Activated CD4-positive, alpha-beta memory T cell treated with anti-CD3 and anti-CD28 coated beads, Interleukin-2, amount 10 ng/mL, durations not matched to agents 7 days and 5 days (primary cell): Measurements from ENCODE around the gene FOXQ1. TPM values are rescaled to one million over a fixed set of nuclear protein-coding genes. Genes with fewer than 3 reads are reported as not detected.
"Not testable (repeated sequence)": the region's sequence is repeated elsewhere in the genome, so short reads cannot be mapped to it uniquely, and the experiment has no call there.

Experiments used
- CTCF ChIA-PET: fragments of 350-600 bp; sonication (Branson Sonifier 250); formaldehyde crosslinking; loops from one replicate; lab custom pipeline; 2021; ENCODE audit warnings: antibody characterized with exemption, inconsistent platforms; lab: Charles Lee
- POLR2A ChIA-PET: fragments of 350-600 bp; sonication (Branson Sonifier 250); formaldehyde crosslinking; loops from one replicate; lab custom pipeline; 2021; ENCODE audit warnings: antibody characterized with exemption; lab: Charles Lee
- DNase-seq: peaks from one replicate; pipeline ENCODE4 v3.0.0-alpha.2; 2020
- H3K27ac Mint-ChIP-seq: one replicate; pipeline ENCODE4 v1.8.0; 2021; ENCODE audit warnings: mild to moderate bottlenecking, mixed read lengths
- H3K27me3 Mint-ChIP-seq: one replicate; pipeline ENCODE4 v1.8.0; 2021; ENCODE audit warnings: mixed read lengths
- H3K36me3 Mint-ChIP-seq: one replicate; pipeline ENCODE4 v1.8.0; 2021; ENCODE audit warnings: low read depth, mixed read lengths
- H3K4me1 Mint-ChIP-seq: one replicate; pipeline ENCODE4 v1.8.0; 2021; ENCODE audit warnings: mixed read lengths
- H3K4me3 Mint-ChIP-seq: one replicate; pipeline ENCODE4 v1.8.0; 2021; ENCODE audit warnings: mild to moderate bottlenecking, mixed read lengths
- H3K9me3 Mint-ChIP-seq: one replicate; pipeline ENCODE4 v1.8.0; 2021; ENCODE audit warnings: mixed read lengths
- total RNA-seq, 2 experiments: library from RNA; stranded (reverse); gene quantifications; one replicate each; pipeline ENCODE4 v1.2.3, GENCODE V29; 2021

Gene FOXQ1
- total RNA-seq, 2 experiments from 2014 or later = not detected

DNA sequence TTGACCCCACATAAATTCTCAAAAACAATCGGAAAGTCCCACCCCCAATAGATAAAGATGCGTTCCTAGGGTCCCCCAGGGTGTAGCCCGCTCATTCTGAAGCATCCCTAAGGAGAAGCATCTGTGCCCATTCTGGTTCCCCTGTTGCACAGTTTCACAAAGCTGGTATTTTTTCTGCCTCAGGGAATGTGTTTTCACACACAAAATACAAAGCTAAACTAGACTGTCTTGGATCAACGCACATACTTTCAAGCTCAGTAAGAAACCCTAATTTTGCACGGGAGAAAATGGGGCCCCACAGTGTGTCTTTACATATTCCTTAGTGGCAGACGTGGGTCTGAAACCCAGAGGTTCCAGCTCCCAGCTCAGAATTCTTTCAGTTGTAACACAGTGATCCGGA, 6.1 kb downstream of the FOXQ1 start:
- no peak for DNase-seq
- peaks cover 4% of the 10 kb centered on the region for H3K36me3 Mint-ChIP-seq
- peaks cover 14% of the 10 kb centered on the region for H3K4me1 Mint-ChIP-seq
- CTCF ChIA-PET = no interaction called here
- peaks cover 36% of the 10 kb centered on the region for H3K27me3 Mint-ChIP-seq
- POLR2A ChIA-PET = no interaction called here
- H3K9me3 Mint-ChIP-seq = no peaks in the 10 kb centered on the region
- no peak overlapping the region for H3K27ac Mint-ChIP-seq
- peak overlapping the region; percentile 5 for H3K4me3 Mint-ChIP-seq

DNA sequence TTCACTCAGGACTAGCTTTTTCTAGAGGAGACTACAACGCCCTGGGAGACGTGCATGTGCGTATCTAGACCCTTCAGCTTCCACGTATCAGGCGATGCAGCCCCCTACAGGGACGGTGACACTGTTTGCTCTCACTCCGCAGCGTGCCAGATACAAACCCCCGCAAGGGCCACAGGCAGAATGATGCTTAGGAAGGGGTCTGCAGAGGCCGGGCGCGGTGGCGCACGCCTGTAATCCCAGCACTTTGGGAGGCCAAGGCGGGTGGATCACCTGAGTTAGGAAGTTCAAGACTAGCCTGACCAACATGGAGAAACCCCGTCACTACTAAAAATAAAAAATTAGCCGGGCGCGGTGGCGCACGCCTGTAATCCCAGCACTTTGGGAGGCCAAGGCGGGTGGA, 6.7 kb downstream of the FOXQ1 start:
- DNase-seq, CTCF ChIA-PET, H3K36me3 Mint-ChIP-seq, H3K4me3 Mint-ChIP-seq, H3K27ac Mint-ChIP-seq, POLR2A ChIA-PET, H3K9me3 Mint-ChIP-seq: not testable (repeated sequence)
- H3K27me3 Mint-ChIP-seq = peaks cover 36% of the 10 kb centered on the region
- peaks cover 14% of the 10 kb centered on the region for H3K4me1 Mint-ChIP-seq

DNA sequence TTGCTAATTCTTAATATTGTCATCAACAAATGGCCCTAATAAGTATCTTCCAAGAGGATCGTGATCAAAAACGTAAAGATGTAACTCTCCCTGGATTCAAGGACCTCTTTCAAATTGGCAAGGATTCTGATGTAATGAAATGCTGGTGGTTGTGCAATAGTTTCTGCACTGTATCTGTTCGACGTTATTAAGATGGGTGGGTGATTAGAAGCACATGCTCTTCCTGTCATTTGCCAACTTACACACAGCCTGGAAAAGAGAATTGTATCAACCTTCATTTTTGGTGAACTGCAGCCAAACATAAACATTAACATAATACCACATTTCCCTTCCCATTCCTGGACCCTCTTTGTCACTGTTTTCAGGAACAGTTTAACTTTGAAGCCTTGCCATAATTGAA, 9.8 kb downstream of the FOXQ1 start:
- Mint-ChIP-seq H3K4me1 (no peaks in the 10 kb centered on the region), H3K27me3 (peaks cover 24% of the 10 kb centered on the region), H3K36me3 (no peaks in the 10 kb centered on the region), H3K9me3 (no peaks in the 10 kb centered on the region), H3K4me3 (no peak overlapping the region), H3K27ac (no peak overlapping the region)
- DNase-seq = no peak
- CTCF ChIA-PET = no interaction called here
- POLR2A ChIA-PET = no interaction called here

DNA sequence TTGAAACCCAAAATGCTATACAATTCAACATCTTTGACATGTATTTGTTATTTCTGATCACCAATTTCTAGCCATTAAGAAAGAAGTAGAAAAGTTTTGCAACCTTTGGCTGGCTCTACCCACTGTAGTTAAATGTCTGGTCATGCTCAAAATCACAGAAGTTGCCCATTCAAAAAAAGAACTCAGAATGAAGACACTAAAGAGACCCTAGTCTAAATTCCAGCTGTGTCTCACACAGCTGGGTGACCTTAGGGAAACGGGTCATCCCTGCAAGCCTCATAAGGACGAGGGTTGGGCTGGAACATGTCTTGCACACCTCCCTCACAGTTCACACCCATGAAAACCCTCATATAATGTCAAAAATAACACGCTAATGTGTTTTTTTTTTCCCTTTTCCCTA, 10.3 kb downstream of the FOXQ1 start:
- H3K36me3 Mint-ChIP-seq = no peaks in the 10 kb centered on the region
- CTCF ChIA-PET = no interaction called here
- no peak for DNase-seq

DNA sequence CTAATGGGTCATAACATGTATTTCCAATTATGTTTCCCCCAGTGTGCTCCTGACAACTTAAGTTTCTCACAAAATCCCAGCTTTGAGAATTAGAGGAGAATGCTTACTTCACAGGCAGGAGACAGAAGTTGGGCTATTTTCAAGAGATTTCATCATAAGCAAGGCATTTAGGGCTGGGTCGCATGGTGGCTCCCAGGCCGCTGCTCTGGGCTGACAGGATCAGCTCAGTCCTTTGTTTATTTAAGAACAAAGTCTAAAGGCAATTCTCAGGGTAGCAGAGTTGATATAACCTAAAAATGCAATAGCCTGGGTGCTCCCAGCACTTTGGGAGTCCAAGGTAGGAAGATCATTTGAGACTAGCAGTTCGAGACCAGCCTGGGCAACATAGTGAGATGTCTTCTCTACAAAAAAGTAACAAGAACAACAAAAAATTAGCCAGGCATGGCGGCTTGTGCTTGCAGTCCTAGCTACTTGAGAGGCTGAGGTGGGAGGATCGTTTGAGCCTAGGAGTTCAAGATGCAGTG, 10.9 kb downstream of the FOXQ1 start:
- H3K27ac Mint-ChIP-seq = no peak overlapping the region
- CTCF ChIA-PET = no interaction called here

More for the DNA sequence above, 10.3 kb downstream of the FOXQ1 start:
- Mint-ChIP-seq H3K4me3 (no peak overlapping the region), H3K4me1 (no peaks in the 10 kb centered on the region), H3K9me3 (no peaks in the 10 kb centered on the region), H3K27me3 (peaks cover 27% of the 10 kb centered on the region), H3K27ac (no peak overlapping the region)
- POLR2A ChIA-PET = no interaction called here

DNA sequence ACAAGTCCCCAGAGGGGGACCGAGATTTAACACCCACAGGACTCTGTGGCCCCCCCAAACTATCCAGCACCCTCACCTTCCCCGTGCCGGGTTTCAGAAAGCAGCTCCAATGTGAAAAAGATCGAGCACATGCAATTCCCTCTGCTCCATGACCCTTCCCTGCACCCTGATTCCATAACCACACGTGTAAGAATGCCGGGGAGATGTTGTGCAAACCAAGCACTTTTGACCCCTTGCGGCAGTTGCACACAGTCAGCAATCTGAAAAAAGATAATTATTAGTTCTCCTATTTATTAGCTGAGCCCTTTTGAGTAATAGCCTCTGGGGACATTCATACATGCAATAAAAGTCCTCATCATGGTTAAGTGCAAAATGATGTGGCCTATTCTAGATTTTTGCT, 13.0 kb downstream of the FOXQ1 start:
- peaks cover 31% of the 10 kb centered on the region for H3K27me3 Mint-ChIP-seq
- H3K27ac Mint-ChIP-seq = no peak overlapping the region
- H3K9me3 Mint-ChIP-seq = no peaks in the 10 kb centered on the region
- no peaks in the 10 kb centered on the region for H3K4me1 Mint-ChIP-seq
- DNase-seq = no peak
- H3K36me3 Mint-ChIP-seq = no peaks in the 10 kb centered on the region
- no peak overlapping the region for H3K4me3 Mint-ChIP-seq
- CTCF ChIA-PET = no interaction called here
- POLR2A ChIA-PET = no interaction called here

More for the DNA sequence above, 10.9 kb downstream of the FOXQ1 start:
- no peaks in the 10 kb centered on the region for H3K4me1 Mint-ChIP-seq
- H3K9me3 Mint-ChIP-seq = no peaks in the 10 kb centered on the region
- H3K27me3 Mint-ChIP-seq = peaks cover 32% of the 10 kb centered on the region
- no peak overlapping the region for H3K4me3 Mint-ChIP-seq
- H3K36me3 Mint-ChIP-seq = no peaks in the 10 kb centered on the region
- POLR2A ChIA-PET = no interaction called here
- no peak for DNase-seq

DNA sequence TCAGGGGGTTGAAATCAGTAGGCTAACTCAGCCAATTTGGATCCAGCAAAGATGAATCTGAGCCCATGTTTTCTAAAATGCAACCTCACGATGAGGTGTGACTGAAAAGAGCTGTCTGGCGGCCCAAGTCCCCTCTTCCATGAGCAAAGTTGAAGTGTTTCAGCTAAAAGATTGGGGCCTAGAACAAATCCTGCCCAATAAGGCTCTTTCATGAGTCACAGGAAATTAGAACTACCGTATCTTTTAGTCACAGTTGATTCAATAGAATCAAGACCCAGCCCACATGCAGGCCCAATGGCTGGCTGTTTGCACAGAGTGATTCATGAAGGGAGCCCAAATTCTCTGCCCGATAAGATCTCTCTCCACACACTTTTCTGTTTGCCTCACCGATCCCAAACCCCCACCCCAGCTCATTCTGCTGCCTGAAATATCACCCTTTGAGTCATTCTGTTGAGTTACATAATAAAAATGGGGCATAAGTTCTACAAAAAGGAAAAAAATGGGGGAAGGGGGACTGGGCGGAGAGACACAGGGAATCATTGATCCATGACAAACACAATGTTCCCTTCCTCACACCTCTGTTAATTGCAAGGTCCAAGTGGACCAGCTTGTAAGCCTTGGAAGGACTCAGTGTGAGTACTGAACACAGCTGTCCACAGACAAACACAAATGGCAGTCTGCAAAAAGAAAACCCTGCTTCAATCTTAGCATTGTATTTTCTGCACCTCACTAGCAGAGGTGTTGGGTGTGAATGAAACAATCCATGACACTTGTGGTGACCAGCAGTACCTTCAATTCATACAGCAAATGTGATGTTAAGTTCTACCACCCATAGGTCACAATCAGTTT, 13.8 kb downstream of the FOXQ1 start:
- ChIA-PET POLR2A (no interaction called here), CTCF (no interaction called here)
- H3K9me3 Mint-ChIP-seq = peaks cover 5% of the 10 kb centered on the region
- no peaks in the 10 kb centered on the region for H3K4me1 Mint-ChIP-seq
- H3K27me3 Mint-ChIP-seq = peaks cover 31% of the 10 kb centered on the region
- DNase-seq = no peak
- no peak overlapping the region for H3K27ac Mint-ChIP-seq
- no peaks in the 10 kb centered on the region for H3K36me3 Mint-ChIP-seq
- no peak overlapping the region for H3K4me3 Mint-ChIP-seq

DNA sequence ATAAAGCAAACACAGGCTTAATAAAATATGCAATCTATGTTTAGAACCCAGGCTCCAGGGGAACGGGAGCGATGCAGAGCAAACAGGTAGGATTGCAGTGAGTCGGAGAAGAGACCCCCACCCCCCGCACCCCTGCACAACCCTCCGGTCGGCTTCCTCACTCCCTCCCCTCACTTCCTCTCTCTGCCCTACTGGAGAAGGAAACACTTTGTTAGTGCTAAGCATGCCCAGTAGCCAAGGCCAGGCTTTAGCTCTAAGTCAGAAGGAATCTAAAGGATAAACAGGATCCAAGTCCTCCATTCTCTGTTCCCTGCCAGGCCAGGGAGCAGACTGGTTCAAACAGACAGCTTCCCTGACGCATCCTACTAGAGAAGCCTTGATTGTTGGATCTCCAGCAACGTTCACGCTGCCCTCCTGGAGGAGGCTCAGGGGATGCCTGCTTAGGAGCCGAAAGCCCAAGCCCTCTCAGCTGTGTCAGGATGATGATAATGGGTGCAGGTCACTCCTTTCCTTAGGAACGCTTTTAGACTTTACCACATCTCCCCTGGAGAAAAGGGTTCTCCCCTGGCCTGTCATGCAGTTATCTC, 14.7 kb downstream of the FOXQ1 start:
- ChIA-PET POLR2A (no interaction called here), CTCF (no interaction called here)
- H3K4me1 Mint-ChIP-seq = no peaks in the 10 kb centered on the region
- H3K9me3 Mint-ChIP-seq = peaks cover 5% of the 10 kb centered on the region
- no peaks in the 10 kb centered on the region for H3K36me3 Mint-ChIP-seq
- no peak overlapping the region for H3K27ac Mint-ChIP-seq
- no peak for DNase-seq
- H3K4me3 Mint-ChIP-seq = no peak overlapping the region
- peaks cover 32% of the 10 kb centered on the region for H3K27me3 Mint-ChIP-seq

DNA sequence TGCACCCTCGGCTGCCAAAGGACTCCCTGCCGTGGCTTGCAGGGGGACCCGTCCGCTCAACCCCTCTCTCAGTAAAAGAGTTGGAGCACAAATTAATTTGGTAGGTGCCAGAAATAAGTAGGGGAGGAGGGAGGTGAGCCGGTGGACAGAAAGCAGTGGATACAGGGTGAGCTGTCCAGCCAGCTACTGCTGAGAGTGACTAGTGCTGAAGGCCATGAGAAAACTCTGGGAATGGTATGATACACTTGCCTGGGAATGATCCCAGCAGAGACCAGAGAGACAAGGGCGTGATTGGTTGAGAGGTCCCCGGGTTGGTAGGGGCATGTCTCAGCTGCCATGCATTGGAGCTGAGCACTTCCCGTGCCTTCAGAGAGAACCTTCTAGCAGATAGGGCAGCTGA, 15.7 kb downstream of the FOXQ1 start:
- H3K9me3 Mint-ChIP-seq = peaks cover 5% of the 10 kb centered on the region
- H3K27me3 Mint-ChIP-seq = peaks cover 25% of the 10 kb centered on the region
- no peak overlapping the region for H3K4me3 Mint-ChIP-seq
- DNase-seq = no peak
- no peaks in the 10 kb centered on the region for H3K4me1 Mint-ChIP-seq
- ChIA-PET POLR2A (no interaction called here), CTCF (interaction anchor here (0.6 kb wide), 1 partner anchor 83 kb away, joined by 3 read pairs; no protein-coding TSS in a partner anchor)
- no peaks in the 10 kb centered on the region for H3K36me3 Mint-ChIP-seq
- no peak overlapping the region for H3K27ac Mint-ChIP-seq

DNA sequence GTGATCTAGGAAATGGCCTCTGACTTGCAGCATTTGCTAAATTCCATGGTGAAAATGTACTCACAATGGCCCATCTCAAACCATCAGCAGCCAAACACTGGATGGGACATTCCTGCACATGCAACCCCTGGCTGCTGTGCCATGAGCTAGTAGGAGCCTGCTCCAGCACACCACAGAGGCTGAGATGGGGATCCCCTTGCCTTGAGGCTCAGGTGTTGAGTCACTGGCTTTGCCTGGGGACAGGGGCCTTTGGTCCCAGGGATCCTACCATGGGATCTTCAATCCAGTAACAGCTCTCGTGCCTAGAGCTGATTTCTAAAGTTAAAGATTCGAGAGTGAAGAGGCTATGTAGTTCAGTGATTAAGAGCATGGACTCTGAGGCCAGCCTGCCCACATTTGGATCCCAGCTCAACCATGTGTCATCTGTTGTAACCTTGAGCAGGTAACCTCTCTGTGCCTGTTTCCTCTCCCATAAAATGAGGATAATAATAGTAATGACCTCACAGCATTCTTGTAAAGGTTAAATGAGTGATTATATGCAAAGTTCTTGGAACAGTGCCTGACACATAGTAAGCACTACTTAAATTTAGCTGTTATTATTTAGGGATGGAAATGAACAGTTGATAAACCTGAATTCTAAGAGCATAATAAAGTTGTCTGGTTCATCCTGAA, 16.4 kb downstream of the FOXQ1 start:
- ChIA-PET POLR2A (no interaction called here), CTCF (interaction anchor here (1.0 kb wide), 1 partner anchor 69 kb away, joined by 3 read pairs; no protein-coding TSS in a partner anchor)
- Mint-ChIP-seq H3K4me3 (no peak overlapping the region), H3K27ac (no peak overlapping the region), H3K4me1 (no peaks in the 10 kb centered on the region), H3K36me3 (no peaks in the 10 kb centered on the region), H3K9me3 (peaks cover 5% of the 10 kb centered on the region), H3K27me3 (peaks cover 25% of the 10 kb centered on the region)
- no peak for DNase-seq

DNA sequence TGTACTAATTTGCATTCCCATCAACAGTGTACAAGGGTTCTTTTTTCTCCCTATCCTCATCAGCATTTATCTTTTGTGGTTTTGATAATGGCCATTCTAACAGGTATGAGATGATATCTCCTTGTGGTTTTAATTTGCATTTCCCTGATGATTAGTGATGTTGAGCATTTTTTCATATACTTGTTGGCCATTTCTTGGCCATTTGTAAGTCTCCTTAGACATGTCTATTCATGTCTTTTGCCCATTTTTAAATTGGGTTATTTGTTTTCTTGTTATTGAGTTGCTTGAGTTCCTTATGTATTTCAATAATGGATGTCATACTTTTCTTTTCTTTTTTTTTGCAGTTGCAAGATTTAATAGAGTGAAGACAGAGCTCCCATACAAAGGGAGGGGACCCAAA, 17.8 kb downstream of the FOXQ1 start:
- peaks cover 25% of the 10 kb centered on the region for H3K27me3 Mint-ChIP-seq

DNA sequence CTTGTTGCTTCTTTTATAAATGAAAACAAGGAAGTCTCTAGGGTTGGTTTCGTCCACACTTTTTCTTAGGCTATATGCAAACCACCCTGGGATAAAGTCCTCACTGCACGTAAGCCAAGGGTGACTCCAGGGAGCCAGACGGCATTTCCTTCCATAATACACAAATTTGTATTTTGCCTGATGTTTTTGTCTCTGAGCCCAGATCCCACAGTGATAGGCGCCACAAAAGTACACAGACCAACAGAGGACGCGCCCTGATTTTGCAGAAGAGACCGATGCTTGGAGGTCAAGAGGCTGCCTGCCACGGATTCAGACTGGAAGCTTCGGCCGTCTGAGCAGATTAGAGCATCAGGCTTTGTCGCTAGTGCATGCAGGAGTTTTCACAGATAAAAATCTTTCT, 22.8 kb downstream of the FOXQ1 start:
- ChIA-PET CTCF (no interaction called here), POLR2A (no interaction called here)
- Mint-ChIP-seq H3K36me3 (no peaks in the 10 kb centered on the region), H3K4me3 (no peak overlapping the region), H3K27me3 (peaks cover 20% of the 10 kb centered on the region), H3K4me1 (no peaks in the 10 kb centered on the region), H3K9me3 (peaks cover 5% of the 10 kb centered on the region), H3K27ac (no peak overlapping the region)
- DNase-seq = no peak

More for the DNA sequence above, 17.8 kb downstream of the FOXQ1 start:
- H3K4me3 Mint-ChIP-seq = no peak overlapping the region
- H3K27ac Mint-ChIP-seq = no peak overlapping the region
- no peak for DNase-seq
- H3K9me3 Mint-ChIP-seq = peaks cover 5% of the 10 kb centered on the region
- ChIA-PET POLR2A (no interaction called here), CTCF (no interaction called here)
- no peaks in the 10 kb centered on the region for H3K36me3 Mint-ChIP-seq
- no peaks in the 10 kb centered on the region for H3K4me1 Mint-ChIP-seq

DNA sequence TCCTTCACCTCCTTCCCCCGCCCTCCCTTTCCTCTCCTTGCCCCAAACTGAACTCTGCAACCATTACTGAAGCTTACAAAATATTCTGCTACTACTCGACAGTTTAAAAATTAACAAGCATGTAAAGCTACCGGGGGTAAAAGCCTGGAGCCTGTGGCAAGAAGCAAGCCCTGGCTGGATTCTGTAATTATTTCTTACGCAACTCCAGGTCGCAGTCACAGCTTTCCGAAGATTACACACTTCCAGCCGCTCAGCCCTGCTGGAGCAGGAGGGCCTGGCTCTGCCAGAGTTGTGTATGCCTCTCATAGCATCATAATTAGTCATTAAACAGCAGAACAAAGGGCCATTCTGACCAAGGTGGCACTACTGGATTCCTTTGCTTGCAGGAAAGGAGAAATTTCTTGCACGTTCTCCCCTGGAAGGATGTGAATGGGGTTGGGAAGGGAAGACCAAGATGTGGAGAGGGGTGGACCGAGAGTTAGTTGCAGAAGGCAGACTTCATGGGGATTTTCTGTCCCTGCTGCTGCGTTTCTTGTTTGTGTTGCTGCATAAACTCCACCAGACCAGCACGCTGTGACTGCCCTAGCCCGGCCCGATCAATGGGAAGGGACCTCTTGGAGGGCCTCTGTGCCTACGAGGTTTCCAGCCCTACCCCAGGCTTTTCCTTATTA, 23.6 kb downstream of the FOXQ1 start:
- Mint-ChIP-seq H3K36me3 (no peaks in the 10 kb centered on the region), H3K27me3 (peaks cover 22% of the 10 kb centered on the region), H3K4me1 (no peaks in the 10 kb centered on the region), H3K4me3 (no peak overlapping the region), H3K9me3 (no peaks in the 10 kb centered on the region), H3K27ac (no peak overlapping the region)
- no peak for DNase-seq
- POLR2A ChIA-PET = no interaction called here
- CTCF ChIA-PET = no interaction called here
